ENCODE measurements around the gene SCN5A.

The SCN5A gene

DNA sequence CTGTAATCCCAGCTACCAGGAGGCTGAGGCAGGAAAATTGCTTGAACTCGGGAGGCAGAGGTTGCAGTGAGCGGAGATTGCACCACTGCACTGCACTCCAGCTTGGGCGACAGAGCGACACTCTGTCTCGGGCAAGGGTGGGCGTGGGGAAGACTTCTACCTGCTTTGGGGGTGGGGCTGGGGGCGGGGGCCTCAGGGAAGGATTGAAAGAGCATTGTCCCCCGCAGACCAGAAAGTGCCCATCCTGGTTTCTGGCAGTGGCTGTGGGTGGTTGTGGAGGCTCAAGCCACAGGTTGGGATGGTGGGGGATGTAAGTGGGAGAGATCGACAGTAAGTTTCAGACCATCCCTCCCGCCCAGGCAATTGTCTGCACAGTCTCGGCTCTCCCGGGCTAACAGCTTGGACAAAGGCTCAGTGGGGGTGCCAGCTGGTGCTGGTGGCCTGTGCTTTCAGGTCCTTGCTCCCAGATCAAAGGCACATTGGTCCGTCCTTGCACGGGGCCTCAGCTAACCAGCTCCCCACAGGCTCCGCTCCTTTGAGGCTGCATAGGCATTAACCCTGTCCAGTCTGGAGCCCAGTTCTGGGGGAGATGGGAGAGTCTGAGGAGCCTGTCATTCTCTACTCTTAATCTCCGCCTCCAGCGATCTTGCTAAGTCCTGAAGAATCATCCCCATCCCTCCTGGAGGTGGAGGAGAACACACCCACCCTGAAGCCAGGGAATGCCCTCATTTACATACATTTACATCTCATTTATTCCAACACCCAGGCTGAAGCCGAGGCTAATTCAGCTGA is 8.6 kb downstream of the SCN5A start:
- Histone ChIP-seq H3K36me3 (ENCODE audit: control insufficient read depth in 2 of 2, insufficient read depth in 2 of 2, low read length in 2 of 2) (no peaks in the 10 kb centered on the region), H3K4me1 (ENCODE audit: control insufficient read depth, insufficient read depth, low read length) (no peaks in the 10 kb centered on the region), H3K9ac (ENCODE audit: low read length in 2 of 2) (no peak overlapping the region), H3K9me3 (ENCODE audit: control insufficient read depth in 2 of 2, low read length in 2 of 2) (no peaks in the 10 kb centered on the region), H3K4me3 (ENCODE audit: low read length in 2 of 2) (no peak overlapping the region), H3K27ac (ENCODE audit: low read length) (no peak overlapping the region), H3K27me3 (ENCODE audit: control insufficient read depth in 1 of 2, insufficient read depth in 2 of 2, low read length in 2 of 2) (peaks cover 3% of the 10 kb centered on the region in 2 donors)

DNA sequence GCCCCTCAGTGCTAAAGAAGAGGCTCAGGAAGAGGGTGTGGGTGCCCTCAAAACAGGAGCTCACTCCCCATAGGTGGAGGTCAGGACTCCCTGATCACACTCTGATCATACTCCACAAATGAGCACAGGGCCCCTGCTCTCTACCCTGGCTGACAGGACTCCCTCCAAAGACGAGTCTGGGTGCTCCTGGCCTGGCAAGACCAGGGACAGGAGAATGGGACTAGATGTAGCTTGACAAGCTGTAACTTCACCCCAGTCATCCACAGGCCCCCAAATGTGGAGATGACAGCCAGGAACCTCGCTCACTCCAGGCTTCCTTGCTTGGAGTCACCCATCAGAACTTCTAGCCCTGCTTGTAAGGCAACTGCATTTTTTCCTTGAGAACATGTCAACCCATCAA is 11.1 kb downstream of the SCN5A start:
- H3K27ac ChIP-seq (ENCODE audit: low read length): no peak overlapping the region
- no peaks in the 10 kb centered on the region for H3K36me3 ChIP-seq (ENCODE audit: control insufficient read depth in 2 of 2, insufficient read depth in 2 of 2, low read length in 2 of 2)
- H3K27me3 ChIP-seq (ENCODE audit: control insufficient read depth in 1 of 2, insufficient read depth in 2 of 2, low read length in 2 of 2): peaks cover 0 to 3% of the 10 kb centered on the region in 2 donors
- H3K9ac ChIP-seq (ENCODE audit: low read length in 2 of 2): no peak overlapping the region
- no peaks in the 10 kb centered on the region for H3K9me3 ChIP-seq (ENCODE audit: control insufficient read depth in 2 of 2, low read length in 2 of 2)
- no peak overlapping the region for H3K4me3 ChIP-seq (ENCODE audit: low read length in 2 of 2)
- H3K4me1 ChIP-seq (ENCODE audit: control insufficient read depth, insufficient read depth, low read length): no peaks in the 10 kb centered on the region

DNA sequence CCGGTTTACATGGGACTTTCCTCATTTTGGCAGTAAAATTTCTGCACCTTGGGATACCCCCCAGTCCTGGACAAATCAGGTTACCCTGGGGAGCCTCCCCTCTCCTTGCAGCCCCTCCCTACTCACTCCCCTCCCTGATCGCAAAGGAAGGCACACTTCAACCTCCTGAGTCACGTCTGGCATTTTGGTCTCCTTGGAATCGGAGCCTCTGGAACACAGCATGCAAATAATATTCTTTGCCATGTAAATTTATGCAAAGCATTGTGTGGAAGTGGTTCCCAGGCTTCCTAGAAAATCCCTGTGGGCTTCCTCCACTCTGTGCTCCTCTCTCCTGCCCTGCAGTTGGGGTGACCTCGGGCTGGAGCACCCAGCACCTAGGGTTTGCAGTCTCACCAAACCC is 11.6 kb downstream of the SCN5A start:
- Histone ChIP-seq H3K36me3 (ENCODE audit: control insufficient read depth in 2 of 2, insufficient read depth in 2 of 2, low read length in 2 of 2) (no peaks in the 10 kb centered on the region), H3K27ac (ENCODE audit: low read length) (no peak overlapping the region), H3K4me3 (ENCODE audit: low read length in 2 of 2) (no peak overlapping the region), H3K4me1 (ENCODE audit: control insufficient read depth, insufficient read depth, low read length) (no peaks in the 10 kb centered on the region), H3K9me3 (ENCODE audit: control insufficient read depth in 2 of 2, low read length in 2 of 2) (no peaks in the 10 kb centered on the region), H3K9ac (ENCODE audit: low read length in 2 of 2) (no peak overlapping the region), H3K27me3 (ENCODE audit: control insufficient read depth in 1 of 2, insufficient read depth in 2 of 2, low read length in 2 of 2) (peaks cover 0 to 2% of the 10 kb centered on the region in 2 donors)

DNA sequence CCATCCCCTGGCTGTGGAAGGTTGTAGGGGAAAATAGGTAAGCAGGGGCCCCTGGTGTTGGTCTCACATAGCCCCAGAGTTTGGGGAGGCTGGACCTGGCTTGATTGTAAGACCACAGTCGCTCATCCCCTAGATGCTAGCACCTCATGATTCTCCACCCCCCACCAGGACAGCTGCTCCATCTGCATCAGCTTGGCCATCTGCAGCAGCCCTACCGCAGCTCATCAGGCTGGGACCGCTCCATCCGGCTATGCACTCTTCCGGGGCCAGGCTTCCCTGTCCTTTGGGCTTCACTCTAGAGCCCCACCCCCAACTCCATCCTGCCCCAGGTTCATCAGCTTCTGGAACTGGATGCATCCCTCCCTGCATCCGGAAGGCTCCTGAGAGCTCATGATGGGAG is 12.6 kb downstream of the SCN5A start:
- peaks cover 0 to 2% of the 10 kb centered on the region in 2 donors for H3K27me3 ChIP-seq (ENCODE audit: control insufficient read depth in 1 of 2, insufficient read depth in 2 of 2, low read length in 2 of 2)
- peaks cover 0 to 2% of the 10 kb centered on the region in 2 donors for H3K9me3 ChIP-seq (ENCODE audit: control insufficient read depth in 2 of 2, low read length in 2 of 2)
- no peak overlapping the region for H3K4me3 ChIP-seq (ENCODE audit: low read length in 2 of 2)
- no peaks in the 10 kb centered on the region for H3K36me3 ChIP-seq (ENCODE audit: control insufficient read depth in 2 of 2, insufficient read depth in 2 of 2, low read length in 2 of 2)
- no peaks in the 10 kb centered on the region for H3K4me1 ChIP-seq (ENCODE audit: control insufficient read depth, insufficient read depth, low read length)
- H3K27ac ChIP-seq (ENCODE audit: low read length): no peak overlapping the region
- no peak overlapping the region for H3K9ac ChIP-seq (ENCODE audit: low read length in 2 of 2)

DNA sequence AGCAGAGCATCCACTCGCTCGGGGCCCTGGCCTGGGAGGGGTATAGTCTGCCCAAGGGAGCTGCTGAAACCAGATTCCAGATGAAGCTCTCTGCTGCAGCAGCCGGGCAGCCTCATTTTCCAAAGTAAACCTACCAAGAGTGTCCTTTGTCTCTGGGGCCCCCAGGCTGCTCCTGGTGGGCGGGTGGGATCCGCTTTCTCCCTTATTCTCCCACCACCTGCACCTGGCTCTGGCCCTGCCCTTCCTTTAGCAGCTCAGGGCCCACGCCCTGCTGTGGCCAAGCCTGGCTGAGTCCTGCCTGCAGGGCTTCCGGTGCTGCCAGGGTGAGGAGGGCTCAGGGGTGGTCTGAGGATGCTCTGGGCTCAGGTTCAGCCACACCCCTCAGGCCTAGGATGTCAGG is 13.0 kb downstream of the SCN5A start:
- H3K4me1 ChIP-seq (ENCODE audit: control insufficient read depth, insufficient read depth, low read length): no peaks in the 10 kb centered on the region
- no peaks in the 10 kb centered on the region for H3K36me3 ChIP-seq (ENCODE audit: control insufficient read depth in 2 of 2, insufficient read depth in 2 of 2, low read length in 2 of 2)
- no peak overlapping the region for H3K27ac ChIP-seq (ENCODE audit: low read length)
- H3K4me3 ChIP-seq (ENCODE audit: low read length in 2 of 2): no peak overlapping the region
- peaks cover 0 to 2% of the 10 kb centered on the region in 2 donors for H3K27me3 ChIP-seq (ENCODE audit: control insufficient read depth in 1 of 2, insufficient read depth in 2 of 2, low read length in 2 of 2)
- peaks cover 0 to 2% of the 10 kb centered on the region in 2 donors for H3K9me3 ChIP-seq (ENCODE audit: control insufficient read depth in 2 of 2, low read length in 2 of 2)
- no peak overlapping the region for H3K9ac ChIP-seq (ENCODE audit: low read length in 2 of 2)

- no peak overlapping the region for H3K9ac ChIP-seq (ENCODE audit: low read length in 2 of 2)
- H3K9me3 ChIP-seq (ENCODE audit: control insufficient read depth in 2 of 2, low read length in 2 of 2): peaks cover 0 to 2% of the 10 kb centered on the region in 2 donors
- H3K4me1 ChIP-seq (ENCODE audit: control insufficient read depth, insufficient read depth, low read length): no peaks in the 10 kb centered on the region
- no peaks in the 10 kb centered on the region for H3K27me3 ChIP-seq (ENCODE audit: control insufficient read depth in 1 of 2, insufficient read depth in 2 of 2, low read length in 2 of 2)
- H3K36me3 ChIP-seq (ENCODE audit: control insufficient read depth in 2 of 2, insufficient read depth in 2 of 2, low read length in 2 of 2): no peaks in the 10 kb centered on the region
- H3K27ac ChIP-seq (ENCODE audit: low read length): no peak overlapping the region
- H3K4me3 ChIP-seq (ENCODE audit: low read length in 2 of 2): no peak overlapping the region
Measured at GRCh38 chr3:38634111-38634510, 15.4 kb downstream of the SCN5A start.

- Histone ChIP-seq H3K9me3 (ENCODE audit: control insufficient read depth in 2 of 2, low read length in 2 of 2) (peaks cover 0 to 2% of the 10 kb centered on the region in 2 donors), H3K9ac (ENCODE audit: low read length in 2 of 2) (no peak overlapping the region), H3K27ac (ENCODE audit: low read length) (no peak overlapping the region), H3K36me3 (ENCODE audit: control insufficient read depth in 2 of 2, insufficient read depth in 2 of 2, low read length in 2 of 2) (no peaks in the 10 kb centered on the region), H3K4me1 (ENCODE audit: control insufficient read depth, insufficient read depth, low read length) (no peaks in the 10 kb centered on the region), H3K27me3 (ENCODE audit: control insufficient read depth in 1 of 2, insufficient read depth in 2 of 2, low read length in 2 of 2) (no peaks in the 10 kb centered on the region), H3K4me3 (ENCODE audit: low read length in 2 of 2) (no peak overlapping the region)
Measured at GRCh38 chr3:38632989-38633388, 16.5 kb downstream of the SCN5A start.

GRCh38 chr3:38630606-38631005 is 18.9 kb downstream of the SCN5A start:
- Histone ChIP-seq H3K4me3 (ENCODE audit: low read length in 2 of 2) (no peak overlapping the region), H3K9me3 (ENCODE audit: control insufficient read depth in 2 of 2, low read length in 2 of 2) (peaks cover 0 to 2% of the 10 kb centered on the region in 2 donors), H3K4me1 (ENCODE audit: control insufficient read depth, insufficient read depth, low read length) (no peaks in the 10 kb centered on the region), H3K36me3 (ENCODE audit: control insufficient read depth in 2 of 2, insufficient read depth in 2 of 2, low read length in 2 of 2) (no peaks in the 10 kb centered on the region), H3K27me3 (ENCODE audit: control insufficient read depth in 1 of 2, insufficient read depth in 2 of 2, low read length in 2 of 2) (no peaks in the 10 kb centered on the region), H3K27ac (ENCODE audit: low read length) (no peak overlapping the region), H3K9ac (ENCODE audit: low read length in 2 of 2) (no peak overlapping the region)

DNA sequence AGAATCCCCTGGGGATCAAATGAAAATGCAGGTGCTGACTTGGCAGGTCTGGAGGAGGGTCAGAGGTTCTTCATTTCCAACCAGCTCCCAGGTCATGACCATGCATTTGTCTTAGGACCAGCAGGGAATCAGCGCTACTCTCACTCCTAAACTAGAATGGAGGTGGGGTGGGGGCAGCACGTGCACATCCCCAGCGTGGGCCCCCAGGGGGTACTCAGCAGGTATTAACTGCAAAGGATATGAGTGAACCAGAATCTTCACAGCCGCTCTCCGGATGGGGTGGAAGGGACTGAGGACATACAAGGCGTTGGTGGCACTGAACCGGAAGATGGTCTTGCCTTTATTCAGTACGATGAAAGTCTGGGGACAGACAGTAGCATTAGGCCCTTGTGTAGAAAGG is 19.4 kb downstream of the SCN5A start:
- no peaks in the 10 kb centered on the region for H3K4me1 ChIP-seq (ENCODE audit: control insufficient read depth, insufficient read depth, low read length)
- no peak overlapping the region for H3K27ac ChIP-seq (ENCODE audit: low read length)
- H3K36me3 ChIP-seq (ENCODE audit: control insufficient read depth in 2 of 2, insufficient read depth in 2 of 2, low read length in 2 of 2): no peaks in the 10 kb centered on the region
- H3K9ac ChIP-seq (ENCODE audit: low read length in 2 of 2): no peak overlapping the region
- H3K4me3 ChIP-seq (ENCODE audit: low read length in 2 of 2): no peak overlapping the region
- peaks cover 0 to 2% of the 10 kb centered on the region in 2 donors for H3K9me3 ChIP-seq (ENCODE audit: control insufficient read depth in 2 of 2, low read length in 2 of 2)
- no peaks in the 10 kb centered on the region for H3K27me3 ChIP-seq (ENCODE audit: control insufficient read depth in 1 of 2, insufficient read depth in 2 of 2, low read length in 2 of 2)

- Histone ChIP-seq H3K36me3 (ENCODE audit: control insufficient read depth in 2 of 2, insufficient read depth in 2 of 2, low read length in 2 of 2) (no peaks in the 10 kb centered on the region), H3K9me3 (ENCODE audit: control insufficient read depth in 2 of 2, low read length in 2 of 2) (peaks cover 0 to 2% of the 10 kb centered on the region in 2 donors), H3K27me3 (ENCODE audit: control insufficient read depth in 1 of 2, insufficient read depth in 2 of 2, low read length in 2 of 2) (no peaks in the 10 kb centered on the region), H3K9ac (ENCODE audit: low read length in 2 of 2) (no peak overlapping the region), H3K4me1 (ENCODE audit: control insufficient read depth, insufficient read depth, low read length) (no peaks in the 10 kb centered on the region), H3K4me3 (ENCODE audit: low read length in 2 of 2) (no peak overlapping the region), H3K27ac (ENCODE audit: low read length) (no peak overlapping the region)
Measured at GRCh38 chr3:38628835-38629234, 20.7 kb downstream of the SCN5A start.

DNA sequence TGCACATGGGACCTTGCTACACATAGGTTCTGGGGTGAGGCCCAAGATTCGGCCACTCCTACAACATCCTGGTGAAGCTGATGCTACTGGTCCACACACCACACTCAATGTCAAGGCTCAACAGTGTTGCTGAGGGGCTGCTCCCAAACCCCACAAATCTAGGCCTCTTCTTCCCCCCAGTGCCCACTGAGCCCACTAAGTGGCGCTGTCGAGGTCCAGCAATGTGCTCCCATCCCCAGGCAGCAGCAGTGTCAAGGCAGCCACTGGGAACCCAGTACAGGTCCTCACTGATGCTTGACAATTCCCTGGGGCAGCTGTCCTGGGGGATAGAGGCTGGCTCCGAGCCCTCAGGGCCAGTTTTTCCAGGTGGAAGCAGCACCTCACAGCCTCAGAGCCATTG is 21.5 kb downstream of the SCN5A start:
- H3K9me3 ChIP-seq (ENCODE audit: control insufficient read depth in 2 of 2, low read length in 2 of 2): peaks cover 0 to 2% of the 10 kb centered on the region in 2 donors
- no peak overlapping the region for H3K9ac ChIP-seq (ENCODE audit: low read length in 2 of 2)
- no peaks in the 10 kb centered on the region for H3K4me1 ChIP-seq (ENCODE audit: control insufficient read depth, insufficient read depth, low read length)
- H3K36me3 ChIP-seq (ENCODE audit: control insufficient read depth in 2 of 2, insufficient read depth in 2 of 2, low read length in 2 of 2): no peaks in the 10 kb centered on the region
- H3K27ac ChIP-seq (ENCODE audit: low read length): no peak overlapping the region
- no peak overlapping the region for H3K4me3 ChIP-seq (ENCODE audit: low read length in 2 of 2)
- H3K27me3 ChIP-seq (ENCODE audit: control insufficient read depth in 1 of 2, insufficient read depth in 2 of 2, low read length in 2 of 2): no peaks in the 10 kb centered on the region
